HG02973 (cell line): ENCODE data around the gene ANKMY2.
"Not testable (repeated sequence)": the region's sequence is repeated elsewhere in the genome, so short reads cannot be mapped to it uniquely, and the experiment has no call there.

Experiments
- ATAC-seq: cut with Tn5 transposase; IDR thresholded peaks from one replicate; pipeline ENCODE4 v1.9.1; 2021; ENCODE audit warnings: moderate library complexity; ENCODE audit not compliant: unreplicated experiment

The ANKMY2 gene

DNA sequence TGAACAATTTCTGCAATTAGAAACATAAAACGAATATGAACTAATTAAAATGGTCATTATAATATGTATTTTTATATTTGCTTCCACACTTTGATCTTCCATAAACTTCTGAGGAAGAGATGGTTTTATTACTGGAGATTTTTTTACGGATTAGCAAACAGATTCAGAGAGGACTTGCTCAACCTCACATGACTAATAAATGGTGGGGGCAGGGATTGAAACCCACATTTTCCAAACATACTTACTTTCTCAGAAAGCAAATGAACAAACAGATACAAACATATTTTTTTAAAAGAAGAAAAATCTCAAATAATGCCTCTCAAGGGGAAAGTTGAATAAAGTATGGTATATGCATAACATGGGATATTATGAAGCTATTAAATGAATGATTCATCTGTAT, 18.3 kb downstream of the ANKMY2 start:
- no peak for ATAC-seq

DNA sequence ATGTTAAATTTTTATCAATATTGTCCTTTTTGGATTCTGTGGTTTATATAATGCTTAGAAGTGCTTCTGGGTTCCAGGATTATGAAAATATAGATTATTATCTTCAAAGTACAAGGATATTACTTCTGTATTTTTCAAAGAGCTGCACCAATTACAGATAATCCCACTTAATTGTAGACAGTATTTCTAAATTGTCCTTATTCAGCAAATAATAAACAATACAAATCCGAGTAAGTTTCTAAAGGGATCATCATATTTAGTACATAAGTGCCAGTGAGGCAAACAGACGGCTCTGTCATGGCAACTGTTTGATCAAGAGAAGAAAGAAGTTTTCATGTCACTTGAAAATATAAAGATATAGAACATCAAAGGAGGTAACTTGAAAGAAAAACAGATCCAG, 19.2 kb downstream of the ANKMY2 start:
- ATAC-seq, result no peak

DNA sequence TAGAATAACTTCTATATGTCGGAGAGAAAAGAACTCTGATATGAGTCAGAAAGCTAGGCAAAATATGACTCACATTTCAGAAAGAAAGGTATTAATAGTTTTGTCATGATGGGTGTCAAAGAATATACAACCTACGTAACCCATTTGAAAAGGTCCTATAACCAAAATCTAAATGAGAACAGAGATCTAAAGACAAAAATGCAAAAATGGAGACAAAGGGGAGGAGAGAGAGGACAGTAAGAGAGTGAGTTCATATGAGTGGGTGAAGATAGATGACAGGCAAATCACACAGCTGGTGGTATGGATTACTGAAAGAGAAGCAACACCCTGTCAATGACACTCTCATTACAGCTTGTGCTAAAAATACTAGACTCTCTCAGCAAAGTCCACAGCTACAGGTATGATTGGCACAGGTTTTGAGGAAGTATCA, 25.6 kb downstream of the ANKMY2 start:
- peak; percentile 89 for ATAC-seq

DNA sequence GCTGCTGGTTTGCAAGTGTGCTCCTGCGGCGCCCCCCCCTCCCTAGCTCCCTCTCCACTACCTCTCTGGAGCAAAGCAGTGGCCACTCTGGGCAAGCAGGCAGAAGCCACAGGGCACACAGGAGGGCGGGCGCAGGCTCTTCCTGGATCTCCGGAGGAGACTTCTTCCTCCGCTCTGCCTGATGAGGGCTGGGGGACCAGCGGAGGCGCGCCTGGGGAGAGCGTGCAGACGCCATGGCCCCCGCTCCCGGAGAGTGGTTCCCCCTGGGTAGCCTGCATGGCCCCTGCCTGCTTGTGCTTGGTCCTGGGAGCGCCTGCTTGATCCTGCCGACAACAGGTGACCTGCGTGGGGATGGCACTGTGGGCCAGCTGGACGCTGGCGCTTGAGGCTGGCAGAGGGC, 29.0 kb downstream of the ANKMY2 start:
- ATAC-seq, result no peak

DNA sequence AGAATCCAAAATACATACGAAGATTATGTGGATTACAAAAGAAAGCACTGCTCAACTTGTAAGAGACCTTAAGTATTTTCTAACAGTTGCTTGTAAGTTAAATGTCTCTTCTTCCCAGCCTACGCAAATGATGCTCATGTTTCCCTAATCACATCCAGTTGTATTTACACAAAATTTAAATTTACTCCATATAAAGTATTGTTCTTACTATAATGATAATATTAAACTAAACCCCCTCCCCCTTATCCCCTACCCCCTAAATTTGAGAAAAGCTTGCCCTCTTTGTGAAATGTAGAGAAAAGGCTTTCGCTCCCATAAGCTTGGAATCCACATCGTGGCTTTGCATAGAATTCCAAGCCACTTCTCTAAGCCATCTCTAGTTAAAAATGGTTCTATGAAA, 29.4 kb downstream of the ANKMY2 start:
- no peak for ATAC-seq

DNA sequence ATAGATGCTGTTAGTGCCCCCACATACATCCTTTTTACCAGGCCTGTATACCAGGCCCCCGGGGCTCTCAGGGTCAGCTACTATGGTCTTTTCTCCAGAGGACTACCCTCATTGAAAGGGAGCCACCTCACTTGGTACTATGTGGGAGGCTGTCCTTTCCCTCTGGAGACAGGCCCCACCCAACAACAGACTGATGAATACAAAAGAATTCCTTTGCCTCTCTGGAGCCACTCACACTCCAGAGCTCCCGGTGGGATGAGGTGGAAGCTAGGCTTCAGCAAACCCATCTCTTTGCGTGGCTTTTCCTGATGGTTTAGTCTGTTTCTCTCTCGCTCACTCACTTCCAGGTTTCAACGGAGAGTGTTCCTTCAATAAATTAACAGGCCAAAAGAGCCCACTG, 30.3 kb downstream of the ANKMY2 start:
- no peak for ATAC-seq

DNA sequence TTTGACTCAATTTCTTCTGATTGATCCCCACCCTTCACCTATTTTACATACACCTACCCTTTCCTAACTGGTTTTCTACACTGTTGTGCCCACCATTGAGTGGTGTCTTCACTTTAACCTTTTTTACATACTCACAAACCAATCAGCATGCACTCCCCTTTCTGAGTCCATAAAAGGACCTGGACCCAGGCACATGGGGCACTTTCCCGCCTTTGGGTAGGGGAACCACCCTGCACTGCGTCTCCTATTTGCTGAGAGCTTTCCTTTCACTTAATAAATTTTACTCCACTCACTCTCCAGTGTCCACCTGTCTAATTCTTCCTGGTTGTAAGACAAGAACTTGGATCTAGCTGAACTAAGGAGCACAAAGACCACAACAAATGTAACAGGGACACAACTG, 33.8 kb downstream of the ANKMY2 start:
- no peak for ATAC-seq

DNA sequence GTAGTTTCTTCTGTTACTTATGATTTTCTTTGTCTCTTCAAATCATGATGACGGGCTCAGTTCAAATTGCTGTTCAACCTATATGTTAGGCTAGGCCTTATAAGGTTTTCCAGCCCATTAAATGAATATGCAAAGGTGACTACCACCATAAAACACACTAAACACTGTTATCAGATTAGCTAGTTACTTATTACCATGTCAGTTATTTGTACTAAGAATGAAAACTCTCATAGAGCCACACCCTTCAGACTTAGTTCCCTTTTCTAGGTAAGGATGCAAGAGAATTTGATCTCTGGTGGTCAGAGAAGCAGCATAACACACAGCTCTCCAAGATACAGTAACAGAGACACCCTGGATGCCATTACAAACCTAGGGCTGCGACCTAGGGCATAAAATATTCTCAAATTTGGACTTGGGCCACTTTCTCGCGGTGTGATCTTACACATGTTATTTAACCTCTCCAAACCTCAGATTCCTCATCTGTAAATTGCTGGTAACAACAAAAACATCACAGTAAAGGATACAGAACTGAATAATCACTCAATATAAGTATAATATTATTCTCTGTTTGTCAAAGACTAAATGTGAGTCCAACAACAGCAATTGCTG, 35.6 kb downstream of the ANKMY2 start:
- ATAC-seq, result peak; percentile 89

DNA sequence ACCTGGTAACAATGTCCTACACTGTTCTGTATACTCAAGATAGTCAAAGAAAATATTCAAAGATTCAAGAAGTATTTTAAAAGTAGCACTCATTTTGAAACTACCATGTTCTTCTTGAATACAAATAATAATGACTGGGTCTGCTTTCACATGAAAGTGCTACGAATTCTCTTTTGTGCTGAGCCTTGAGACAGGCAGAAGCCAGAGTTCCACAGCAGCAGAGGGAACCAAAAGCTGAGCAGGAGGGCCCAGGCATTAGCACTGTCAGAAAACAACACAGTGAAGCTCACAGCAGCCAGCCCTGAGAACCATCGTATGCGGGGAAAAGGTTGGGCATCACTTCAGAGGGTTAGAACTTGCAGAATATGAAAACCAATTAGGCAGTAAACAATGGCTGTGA, 38.9 kb downstream of the ANKMY2 start:
- no peak for ATAC-seq

DNA sequence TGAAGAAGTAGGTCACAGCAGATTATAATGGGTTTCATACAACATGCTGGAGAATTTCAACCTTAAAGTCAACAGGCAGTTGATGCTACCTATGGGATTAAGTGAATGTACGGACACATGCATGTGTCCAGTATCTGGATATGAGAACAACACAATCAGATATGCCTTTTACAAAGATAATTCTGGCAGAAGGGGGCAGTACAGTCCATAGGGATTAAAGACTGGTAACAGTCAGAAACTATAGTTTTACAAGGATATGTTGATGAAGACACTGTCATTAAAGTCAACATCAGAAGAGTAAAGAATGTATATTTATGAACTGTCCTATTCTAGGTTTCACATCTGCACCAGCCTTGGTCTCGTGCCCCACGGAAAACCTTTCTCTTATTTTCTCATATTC, 41.5 kb downstream of the ANKMY2 start:
- no peak for ATAC-seq

DNA sequence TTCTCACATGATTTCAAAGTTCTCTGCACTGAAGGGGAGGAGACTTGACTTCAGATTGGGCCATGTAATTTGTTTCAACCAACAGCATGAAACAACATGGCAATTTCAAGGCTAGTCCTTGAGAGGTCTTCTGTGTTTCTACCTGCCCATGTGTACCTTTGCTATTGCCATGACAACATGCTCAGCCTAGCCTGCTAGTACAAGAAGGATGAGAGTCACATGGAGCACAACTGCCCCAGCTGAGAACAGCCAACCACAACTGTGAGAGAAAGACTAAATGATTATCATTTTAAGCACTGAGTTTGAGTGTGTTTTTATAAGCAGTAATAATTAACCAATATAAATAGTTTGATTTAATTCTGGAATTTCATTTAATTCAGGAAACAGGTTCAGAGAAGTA, 41.9 kb downstream of the ANKMY2 start:
- ATAC-seq, result no peak

DNA sequence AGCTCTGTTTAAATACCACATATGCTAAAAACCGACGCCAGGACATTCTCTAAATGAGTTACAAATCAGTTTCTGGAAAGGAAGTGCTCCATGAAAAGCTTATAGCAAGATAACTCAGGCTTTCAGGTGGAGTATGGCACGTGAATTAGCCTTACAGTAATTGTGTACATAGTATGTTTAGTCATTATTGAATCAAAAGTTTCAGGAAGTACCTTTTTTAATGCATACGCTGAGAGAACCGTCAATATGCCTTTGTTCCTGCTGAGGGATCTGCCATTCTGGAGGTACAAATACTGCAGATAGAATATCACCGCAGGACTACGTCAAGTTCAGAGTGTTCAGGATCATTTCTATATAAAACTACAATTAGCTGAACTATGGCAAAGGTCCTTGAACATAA, 45.7 kb downstream of the ANKMY2 start:
- no peak for ATAC-seq

DNA sequence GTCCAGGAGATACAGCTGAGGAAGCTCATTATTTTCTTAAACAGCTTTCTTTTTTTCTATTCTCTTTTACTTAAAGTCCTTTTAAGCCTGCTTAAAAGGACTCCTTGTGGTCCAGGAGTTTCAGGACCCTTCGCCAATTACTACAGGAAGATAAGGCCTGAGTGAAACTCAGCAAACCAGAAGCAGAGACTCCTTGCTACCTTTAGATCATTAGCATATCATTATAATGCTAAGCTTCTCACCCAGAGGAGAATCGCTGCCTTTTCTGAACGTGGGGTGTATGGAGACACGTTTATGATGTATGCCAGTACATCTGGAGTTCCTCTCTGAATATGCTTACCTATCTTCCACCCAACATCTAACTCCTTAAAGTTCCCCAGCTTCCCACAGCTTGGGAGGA, 47.5 kb downstream of the ANKMY2 start:
- ATAC-seq, result no peak

DNA sequence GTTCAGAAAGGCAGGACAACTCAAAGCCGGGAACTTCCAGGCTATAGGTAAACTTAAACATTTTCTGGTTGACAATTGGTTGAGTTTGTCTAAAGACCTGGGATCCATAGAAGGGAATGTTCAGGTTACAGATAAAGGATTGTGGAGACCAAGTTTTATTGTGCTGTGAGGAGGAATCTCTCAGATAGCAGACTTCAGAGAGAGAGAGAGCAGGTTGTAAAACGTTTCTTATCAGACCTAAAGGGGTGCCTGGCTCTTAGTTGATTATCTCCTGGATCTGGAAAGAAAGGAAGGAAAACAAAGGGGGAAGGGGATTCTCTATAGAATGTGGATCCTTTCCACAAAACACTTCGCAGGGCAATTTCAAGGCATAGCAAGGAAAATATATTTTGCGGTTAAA, 50.0 kb downstream of the ANKMY2 start:
- ATAC-seq, result not testable (repeated sequence)

DNA sequence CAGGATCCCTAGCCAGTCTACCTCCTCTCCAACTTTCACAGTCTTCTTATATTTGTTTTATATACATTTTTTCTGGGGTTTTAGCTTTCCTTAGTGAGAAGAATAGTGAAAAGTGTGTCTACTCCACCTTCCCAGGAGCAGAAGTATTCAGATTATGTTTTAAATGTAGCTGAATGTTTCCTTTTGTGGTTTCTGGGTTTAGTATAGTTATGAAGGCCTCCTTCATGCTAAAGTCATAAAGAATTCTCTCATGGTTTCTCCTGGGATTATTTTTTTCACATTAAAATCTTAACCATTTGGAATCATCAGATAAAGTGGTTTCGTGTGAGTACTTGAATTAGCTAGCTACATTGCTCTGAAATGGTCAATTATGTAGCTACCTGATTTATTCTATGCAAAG, 50.9 kb downstream of the ANKMY2 start:
- ATAC-seq, result no peak

DNA sequence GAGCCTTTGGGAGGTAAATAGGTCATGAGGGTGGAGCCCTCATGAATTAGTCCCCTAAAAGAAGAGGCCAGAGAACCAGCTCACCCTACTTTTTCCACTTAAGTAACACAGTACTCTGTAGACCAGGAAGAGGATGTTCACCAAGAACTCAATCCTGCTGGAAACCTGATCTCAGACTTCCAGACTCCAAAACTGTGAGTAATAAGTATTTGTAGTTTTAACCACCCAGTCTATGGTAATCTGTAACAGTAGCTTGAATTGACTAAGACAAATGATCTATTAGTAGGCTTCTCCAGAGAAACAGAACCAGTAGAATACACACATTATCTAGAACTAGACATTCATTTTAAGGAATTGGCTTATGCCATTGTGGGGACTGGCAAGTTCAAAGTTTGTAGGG, 51.5 kb downstream of the ANKMY2 start:
- no peak for ATAC-seq

DNA sequence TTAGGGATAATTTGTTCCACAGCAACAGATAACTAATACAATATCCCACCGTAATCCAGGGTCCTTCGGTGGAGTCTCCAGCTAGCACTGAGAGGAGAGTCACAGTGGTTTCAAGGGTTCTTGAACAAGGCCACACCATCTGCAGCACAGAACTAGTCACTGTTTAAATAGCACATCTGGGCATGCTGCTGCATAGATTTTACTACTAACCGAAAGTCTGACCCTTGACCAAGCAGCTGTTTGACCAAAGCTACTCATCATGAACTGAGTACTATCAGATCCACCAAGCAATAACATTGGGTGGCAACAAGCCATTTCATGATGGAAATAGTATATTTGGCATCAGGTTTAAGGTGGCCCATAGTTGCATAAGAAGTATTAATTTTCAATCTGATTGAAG, 53.2 kb downstream of the ANKMY2 start:
- ATAC-seq, result no peak

DNA sequence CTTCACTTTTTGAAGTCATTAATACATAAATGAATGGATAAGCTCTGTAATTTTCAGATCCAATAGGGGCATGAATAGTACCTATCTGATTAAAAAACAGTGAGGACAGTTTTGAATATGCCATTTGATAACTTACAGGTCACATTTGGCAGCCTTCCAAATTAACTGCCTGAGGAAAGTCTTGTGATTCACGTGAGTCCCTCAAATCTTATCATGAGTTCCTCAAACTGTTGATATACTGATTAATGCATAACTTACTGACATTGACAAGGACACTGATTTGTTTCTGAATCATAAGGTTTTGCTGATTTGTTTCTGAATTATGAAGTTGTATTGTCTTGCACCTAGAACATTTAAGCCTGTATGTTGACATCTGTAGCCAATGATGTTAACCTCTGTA, 55.1 kb downstream of the ANKMY2 start:
- ATAC-seq, result no peak

DNA sequence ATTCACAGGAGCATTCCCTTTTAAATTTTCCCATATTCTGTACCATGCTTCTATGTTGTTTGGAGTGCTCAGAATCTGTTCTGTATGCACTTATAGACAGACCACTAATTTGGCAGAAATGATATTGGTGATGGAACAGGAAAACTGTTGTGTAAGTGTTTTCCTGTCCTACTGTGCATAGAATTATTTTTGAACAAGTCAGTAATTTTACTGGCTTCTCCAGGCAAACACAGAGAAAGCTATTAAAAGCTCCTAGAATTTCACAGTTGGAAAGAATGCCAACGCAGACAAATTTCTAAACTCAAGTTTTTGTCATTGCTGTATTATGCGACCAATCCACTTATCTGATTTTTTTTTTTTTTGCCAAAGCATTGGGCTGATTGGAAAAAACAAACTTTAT, 55.7 kb downstream of the ANKMY2 start:
- ATAC-seq, result no peak

DNA sequence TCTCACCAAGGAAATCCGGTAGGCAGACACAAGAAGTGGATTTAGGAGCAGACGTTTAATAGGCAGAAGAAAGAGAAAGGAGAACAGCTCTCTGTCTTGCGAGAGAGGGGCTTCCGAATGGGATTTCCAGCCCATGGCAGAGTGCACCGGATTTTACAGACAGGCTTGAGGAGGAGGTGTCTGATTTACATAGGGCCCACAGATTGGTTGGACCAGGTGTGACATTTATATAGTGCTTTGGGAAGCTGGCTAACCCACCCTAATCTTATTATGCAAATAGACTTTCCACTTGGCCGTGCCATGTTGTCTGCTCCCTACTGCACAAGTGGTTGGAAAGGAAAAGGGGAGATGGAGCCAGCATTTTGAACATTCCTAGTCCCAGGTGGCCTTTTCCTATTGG, 57.8 kb downstream of the ANKMY2 start:
- ATAC-seq, result no peak

DNA sequence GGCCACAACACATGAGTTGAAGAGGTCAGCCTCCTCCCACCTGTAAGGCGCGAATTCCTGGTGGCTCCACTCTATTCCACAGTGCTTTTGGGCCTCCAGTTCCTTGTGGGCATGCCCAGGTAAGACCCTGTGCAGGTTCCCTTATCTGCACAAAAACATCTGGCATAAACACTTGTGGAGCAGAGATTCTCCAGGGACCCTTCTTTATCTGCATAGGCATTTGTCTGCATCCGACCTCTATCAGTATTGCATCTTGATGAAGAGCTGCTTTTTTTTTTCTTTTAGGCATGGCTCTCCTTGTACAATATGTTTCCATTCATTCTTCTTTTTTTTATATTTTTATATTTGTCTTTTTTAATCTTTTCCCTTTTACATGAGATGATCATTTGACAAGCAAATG, 58.4 kb downstream of the ANKMY2 start:
- no peak for ATAC-seq

DNA sequence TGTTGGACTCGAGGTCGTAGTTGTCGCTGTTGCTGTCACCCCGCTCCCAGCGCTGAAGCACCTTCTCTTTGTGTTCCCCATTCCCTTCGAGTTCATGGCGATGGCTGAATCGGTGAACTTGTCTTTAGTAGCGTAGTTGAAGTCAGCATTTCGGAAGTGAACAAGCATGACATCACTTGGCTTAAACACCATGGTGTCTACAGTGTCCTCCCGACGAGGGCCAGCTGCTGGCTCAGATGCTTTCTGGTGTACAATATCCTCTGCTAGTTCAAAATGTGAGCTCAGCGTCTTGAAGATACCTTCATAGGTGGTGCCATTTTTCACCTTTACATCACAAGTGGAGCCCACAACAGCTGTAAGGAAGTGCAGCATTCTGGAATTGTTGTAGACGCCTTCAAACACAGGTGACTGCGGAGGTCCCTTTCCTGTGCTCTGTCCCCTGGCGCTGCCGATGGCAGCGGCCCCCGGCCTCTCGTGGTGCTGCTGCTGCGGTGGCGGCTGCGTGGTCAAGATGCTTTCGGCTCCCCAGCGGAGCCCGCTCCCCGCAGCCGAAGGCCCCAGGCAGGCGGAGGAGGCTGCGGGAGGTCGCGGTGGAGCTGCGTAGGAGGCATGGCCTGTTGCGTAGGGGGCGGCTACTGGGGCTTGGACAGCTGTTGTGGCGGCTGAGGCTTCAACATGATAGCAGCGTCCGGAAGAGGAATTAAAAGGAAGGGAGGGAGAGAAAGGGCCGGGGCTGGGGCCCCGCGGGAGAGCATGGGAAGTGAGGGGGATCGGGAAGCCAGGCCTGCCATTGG, 59.3 kb downstream of the ANKMY2 start:
- no peak for ATAC-seq

DNA sequence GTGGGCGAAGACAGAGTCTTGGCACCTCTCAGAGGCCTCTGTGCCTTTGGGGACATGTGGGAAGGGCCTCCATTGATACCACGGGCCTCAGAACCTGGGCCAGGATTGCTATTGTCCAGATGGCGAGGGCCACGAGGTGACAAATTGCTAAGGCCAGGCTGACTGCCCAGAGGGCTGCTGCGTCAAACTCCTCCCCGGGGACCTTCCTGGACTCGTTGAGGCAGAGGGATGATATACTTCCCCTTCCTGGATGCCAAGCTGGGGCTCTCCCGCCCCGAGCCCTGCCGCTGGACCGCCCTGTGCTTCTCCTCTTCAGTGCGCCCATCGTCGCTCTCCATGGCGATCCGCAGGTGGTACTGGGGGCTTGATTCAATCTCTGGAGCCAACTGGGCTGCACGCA, 60.0 kb downstream of the ANKMY2 start:
- ATAC-seq, result no peak
